ENCODE results near the gene ZNF10. TPM values are rescaled to one million over a fixed set of nuclear protein-coding genes. Genes with fewer than 3 reads are reported as not detected.

Gene ZNF10
- total RNA-seq (1 to 10 TPM; 5.4 to 5.6 TPM), polyA plus RNA-seq (1 to 10 TPM; 1.8 to 3.1 TPM)

- TF ChIP-seq TAF1 (conservative IDR thresholded peaks at IDR 0.05) = peak; percentile 35
- no peak for TF ChIP-seq EGR1 (IDR thresholded peaks at IDR 0.05; ENCODE audit: low read depth in 2 of 2)
- no peak for TF ChIP-seq RXRA (IDR thresholded peaks at IDR 0.05)
- peak; percentile 77 for TF ChIP-seq YY1 (IDR thresholded peaks at IDR 0.05)
- no peak for TF ChIP-seq FOXA2 (IDR thresholded peaks at IDR 0.05)
- TF ChIP-seq JUND (IDR thresholded peaks at IDR 0.05) = no peak
- peak; percentile 35 for TF ChIP-seq SP1 (IDR thresholded peaks at IDR 0.05)
- TF ChIP-seq, protein P1, sequence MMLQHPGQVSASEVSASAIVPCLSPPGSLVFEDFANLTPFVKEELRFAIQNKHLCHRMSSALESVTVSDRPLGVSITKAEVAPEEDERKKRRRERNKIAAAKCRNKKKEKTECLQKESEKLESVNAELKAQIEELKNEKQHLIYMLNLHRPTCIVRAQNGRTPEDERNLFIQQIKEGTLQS (IDR thresholded peaks at IDR 0.05) = no peak
- TF ChIP-seq GABPA (IDR thresholded peaks at IDR 0.05 in 1 of 2, conservative IDR thresholded peaks at IDR 0.05 in 1 of 2) = peak in 1 of 2 donors; percentile 62
- TF ChIP-seq, protein P2, sequence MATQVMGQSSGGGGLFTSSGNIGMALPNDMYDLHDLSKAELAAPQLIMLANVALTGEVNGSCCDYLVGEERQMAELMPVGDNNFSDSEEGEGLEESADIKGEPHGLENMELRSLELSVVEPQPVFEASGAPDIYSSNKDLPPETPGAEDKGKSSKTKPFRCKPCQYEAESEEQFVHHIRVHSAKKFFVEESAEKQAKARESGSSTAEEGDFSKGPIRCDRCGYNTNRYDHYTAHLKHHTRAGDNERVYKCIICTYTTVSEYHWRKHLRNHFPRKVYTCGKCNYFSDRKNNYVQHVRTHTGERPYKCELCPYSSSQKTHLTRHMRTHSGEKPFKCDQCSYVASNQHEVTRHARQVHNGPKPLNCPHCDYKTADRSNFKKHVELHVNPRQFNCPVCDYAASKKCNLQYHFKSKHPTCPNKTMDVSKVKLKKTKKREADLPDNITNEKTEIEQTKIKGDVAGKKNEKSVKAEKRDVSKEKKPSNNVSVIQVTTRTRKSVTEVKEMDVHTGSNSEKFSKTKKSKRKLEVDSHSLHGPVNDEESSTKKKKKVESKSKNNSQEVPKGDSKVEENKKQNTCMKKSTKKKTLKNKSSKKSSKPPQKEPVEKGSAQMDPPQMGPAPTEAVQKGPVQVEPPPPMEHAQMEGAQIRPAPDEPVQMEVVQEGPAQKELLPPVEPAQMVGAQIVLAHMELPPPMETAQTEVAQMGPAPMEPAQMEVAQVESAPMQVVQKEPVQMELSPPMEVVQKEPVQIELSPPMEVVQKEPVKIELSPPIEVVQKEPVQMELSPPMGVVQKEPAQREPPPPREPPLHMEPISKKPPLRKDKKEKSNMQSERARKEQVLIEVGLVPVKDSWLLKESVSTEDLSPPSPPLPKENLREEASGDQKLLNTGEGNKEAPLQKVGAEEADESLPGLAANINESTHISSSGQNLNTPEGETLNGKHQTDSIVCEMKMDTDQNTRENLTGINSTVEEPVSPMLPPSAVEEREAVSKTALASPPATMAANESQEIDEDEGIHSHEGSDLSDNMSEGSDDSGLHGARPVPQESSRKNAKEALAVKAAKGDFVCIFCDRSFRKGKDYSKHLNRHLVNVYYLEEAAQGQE (IDR thresholded peaks at IDR 0.05) = peak; percentile 62
- TF ChIP-seq MAX (IDR thresholded peaks at IDR 0.05) = no peak
- no peak for TF ChIP-seq NR2F2 (IDR thresholded peaks at IDR 0.05)
- TF ChIP-seq, protein P3, sequence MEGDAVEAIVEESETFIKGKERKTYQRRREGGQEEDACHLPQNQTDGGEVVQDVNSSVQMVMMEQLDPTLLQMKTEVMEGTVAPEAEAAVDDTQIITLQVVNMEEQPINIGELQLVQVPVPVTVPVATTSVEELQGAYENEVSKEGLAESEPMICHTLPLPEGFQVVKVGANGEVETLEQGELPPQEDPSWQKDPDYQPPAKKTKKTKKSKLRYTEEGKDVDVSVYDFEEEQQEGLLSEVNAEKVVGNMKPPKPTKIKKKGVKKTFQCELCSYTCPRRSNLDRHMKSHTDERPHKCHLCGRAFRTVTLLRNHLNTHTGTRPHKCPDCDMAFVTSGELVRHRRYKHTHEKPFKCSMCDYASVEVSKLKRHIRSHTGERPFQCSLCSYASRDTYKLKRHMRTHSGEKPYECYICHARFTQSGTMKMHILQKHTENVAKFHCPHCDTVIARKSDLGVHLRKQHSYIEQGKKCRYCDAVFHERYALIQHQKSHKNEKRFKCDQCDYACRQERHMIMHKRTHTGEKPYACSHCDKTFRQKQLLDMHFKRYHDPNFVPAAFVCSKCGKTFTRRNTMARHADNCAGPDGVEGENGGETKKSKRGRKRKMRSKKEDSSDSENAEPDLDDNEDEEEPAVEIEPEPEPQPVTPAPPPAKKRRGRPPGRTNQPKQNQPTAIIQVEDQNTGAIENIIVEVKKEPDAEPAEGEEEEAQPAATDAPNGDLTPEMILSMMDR (IDR thresholded peaks at IDR 0.05; ENCODE audit: low read depth, low read length, missing input control) = no peak
- no peak for TF ChIP-seq RAD21 (IDR thresholded peaks at IDR 0.05)
- no peak for TF ChIP-seq HNF4G (IDR thresholded peaks at IDR 0.05)
- no peak for TF ChIP-seq HNF4A (conservative IDR thresholded peaks at IDR 0.05)
- no peak for TF ChIP-seq ZBTB33 (IDR thresholded peaks at IDR 0.05)
- TF ChIP-seq FOXA1 (IDR thresholded peaks at IDR 0.05) = peak; percentile 17
- peak within 1 kb of the TSS; percentile 90 to 95 (median 91) for H3K4me3 ChIP-seq (ENCODE audit: low read depth in 1 of 3, low read length in 3 of 3)
- peak within 1 kb of the TSS; percentile 96 to 98 for H3K27ac ChIP-seq (ENCODE audit: low read depth in 1 of 2, low read length in 2 of 2)
- H3K36me3 ChIP-seq (ENCODE audit: control insufficient read depth in 4 of 4, insufficient read depth in 3 of 4, low read depth in 1 of 4, low read length in 3 of 4) = peaks cover 2 to 32% (median 21%) of the 10 kb centered on the region in 4 donors
- H3K9ac ChIP-seq (ENCODE audit: low read depth in 1 of 2, low read length in 2 of 2) = peak within 1 kb of the TSS; percentile 72 to 96
- H3K9me3 ChIP-seq (ENCODE audit: control insufficient read depth in 4 of 4, low read length in 3 of 4) = peaks cover 27 to 53% (median 30%) of the 10 kb centered on the region in 4 donors
- peak; percentile 96 for DNase-seq (ENCODE audit: low spot score)
- H3K4me1 ChIP-seq (ENCODE audit: control insufficient read depth in 4 of 4, insufficient read depth in 4 of 4, low read length in 3 of 4) = peaks cover 0 to 2% (median 0%) of the 10 kb centered on the region in 4 donors
- H3K27me3 ChIP-seq (ENCODE audit: control insufficient read depth in 4 of 4, insufficient read depth in 4 of 4, low read length in 3 of 4) = no peaks in the 10 kb centered on the region
- WGBS = under 1% methylated on average over 87 of the region's 87 CpGs
Observed at GRCh38 chr12:133130038-133130807, at the start of gene ZNF10, which contains the start of gene ZNF891. ZNF10 (plus strand) TSS chr12:133130627; CDS start chr12:133144493, 13,866 bp downstream. ZNF891 (minus strand) TSS chr12:133130274; CDS start chr12:133121918, 8,356 bp downstream.

Measured in liver (tissue), 9 donors.